Mammary epithelial cell (primary cell): ENCODE data around the gene OLFM4.

Source experiments
- EZH2 ChIP-seq: IDR thresholded peaks from 2 replicates; pipeline ENCODE4 v1.6.1; 2012; ENCODE audit warnings: low read length, inconsistent platforms, borderline replicate concordance
- TF ChIP-seq, protein P1 (sequence below), 2 donors: IDR thresholded peaks in 1 of 2; conservative IDR thresholded peaks in 1 of 2; 2 replicates each; pipeline ENCODE4 v1.5.1; 2011 to 2012; ENCODE audit warnings: inconsistent platforms in 2 of 2, low read length in 2 of 2, mild to moderate bottlenecking in 2 of 2, control low read depth in 1 of 2, low read depth in 1 of 2; ENCODE audit not compliant: insufficient read depth in 1 of 2; ENCODE audit errors: extremely low read depth in 1 of 2

DNA sequence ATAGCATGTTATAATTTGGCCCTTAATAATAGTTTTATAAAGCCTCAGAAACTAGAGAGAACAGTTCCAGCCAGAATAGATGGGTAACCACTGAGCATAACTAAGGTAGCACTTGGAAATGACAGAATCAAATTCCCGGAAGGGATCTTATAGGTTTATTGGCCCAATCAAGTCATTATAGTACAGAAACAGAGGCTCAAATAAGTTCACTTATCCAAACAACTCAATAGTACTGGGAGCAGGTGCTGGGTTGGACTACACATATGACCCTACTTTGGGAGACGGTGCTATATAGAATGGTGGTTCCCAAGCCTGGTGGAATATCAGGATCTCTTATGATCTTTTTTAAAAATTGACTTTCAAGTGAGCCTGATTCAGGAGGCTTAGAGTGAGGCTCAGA is 32.7 kb upstream of the OLFM4 start:
- TF ChIP-seq EZH2, result no peak
- TF ChIP-seq, protein P1, sequence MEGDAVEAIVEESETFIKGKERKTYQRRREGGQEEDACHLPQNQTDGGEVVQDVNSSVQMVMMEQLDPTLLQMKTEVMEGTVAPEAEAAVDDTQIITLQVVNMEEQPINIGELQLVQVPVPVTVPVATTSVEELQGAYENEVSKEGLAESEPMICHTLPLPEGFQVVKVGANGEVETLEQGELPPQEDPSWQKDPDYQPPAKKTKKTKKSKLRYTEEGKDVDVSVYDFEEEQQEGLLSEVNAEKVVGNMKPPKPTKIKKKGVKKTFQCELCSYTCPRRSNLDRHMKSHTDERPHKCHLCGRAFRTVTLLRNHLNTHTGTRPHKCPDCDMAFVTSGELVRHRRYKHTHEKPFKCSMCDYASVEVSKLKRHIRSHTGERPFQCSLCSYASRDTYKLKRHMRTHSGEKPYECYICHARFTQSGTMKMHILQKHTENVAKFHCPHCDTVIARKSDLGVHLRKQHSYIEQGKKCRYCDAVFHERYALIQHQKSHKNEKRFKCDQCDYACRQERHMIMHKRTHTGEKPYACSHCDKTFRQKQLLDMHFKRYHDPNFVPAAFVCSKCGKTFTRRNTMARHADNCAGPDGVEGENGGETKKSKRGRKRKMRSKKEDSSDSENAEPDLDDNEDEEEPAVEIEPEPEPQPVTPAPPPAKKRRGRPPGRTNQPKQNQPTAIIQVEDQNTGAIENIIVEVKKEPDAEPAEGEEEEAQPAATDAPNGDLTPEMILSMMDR (conservative IDR thresholded peaks at IDR 0.05 in 1 of 2, IDR thresholded peaks at IDR 0.05 in 1 of 2; ENCODE audit: extremely low read depth in 1 of 2, insufficient read depth in 1 of 2, low read depth in 1 of 2, low read length in 2 of 2), result no peak
